Endothelial cell of umbilical vein (primary cell): ENCODE measurements around the gene SERPINA6. TPM values are rescaled to one million over a fixed set of nuclear protein-coding genes. Genes with fewer than 3 reads are reported as not detected.

Experiments used
- BruUV-seq: library from RNA; stranded (reverse); fragments of 400-500 nt; replicated peaks from 2 replicates; lab custom pipeline; 2021; lab: Mats Ljungman, UMichigan
- CTCF ChIA-PET: fragments of 300-600, 350-600 bp; sonication (Branson Sonifier 250); formaldehyde crosslinking; loops from one replicate; lab custom pipeline; 2021; ENCODE audit warnings: antibody characterized with exemption, inconsistent platforms; lab: Charles Lee
- POLR2A ChIA-PET: fragments of 300-600, 350-600 bp; sonication (Branson Sonifier 250); formaldehyde crosslinking; loops from one replicate; lab custom pipeline; 2021; ENCODE audit warnings: antibody characterized with exemption, inconsistent platforms; lab: Charles Lee
- DNase-seq: peaks from one replicate; pipeline ENCODE4 v3.0.0-alpha.2; 2011; ENCODE audit warnings: low read depth, low spot score
- FAIRE-seq: peaks from 2 replicates; lab custom pipeline; 2011; peaks lifted over from hg19 to GRCh38; lab: Jason Lieb, UNC
- H2AFZ ChIP-seq: 2 replicates; pipeline ENCODE4 v1.6.0; 2012; ENCODE audit warnings: low read depth, low read length, control low read depth, inconsistent platforms
- H3K27ac ChIP-seq: 2 replicates; pipeline ENCODE4 v1.5.1; 2011; ENCODE audit warnings: low read depth, mild to moderate bottlenecking, control low read depth, low read length, moderate library complexity; ENCODE audit not compliant: insufficient read depth
- H3K27me3 ChIP-seq, 2 experiments: 2 replicates each; pipeline versions ENCODE4 v1.6.0 to v1.6.1; 2011; ENCODE audit warnings: low read length in 2 of 2, mixed read lengths in 1 of 2; ENCODE audit not compliant: control insufficient read depth in 2 of 2, insufficient read depth in 2 of 2
- H3K36me3 ChIP-seq, 2 experiments: 2 replicates in 1 of 2; 3 replicates in 1 of 2; pipeline ENCODE4 v1.5.1; 2011; ENCODE audit warnings: low read length in 2 of 2, mild to moderate bottlenecking in 1 of 2, moderate library complexity in 1 of 2; ENCODE audit not compliant: control insufficient read depth in 2 of 2, insufficient read depth in 2 of 2; ENCODE audit errors: extremely low read depth in 1 of 2
- H3K4me1 ChIP-seq: 3 replicates; pipeline ENCODE4 v1.5.1; 2011; ENCODE audit warnings: mild to moderate bottlenecking, low read length; ENCODE audit not compliant: control insufficient read depth, insufficient read depth; ENCODE audit errors: extremely low read depth
- H3K4me2 ChIP-seq: 2 replicates; pipeline ENCODE4 v1.6.1; 2011; ENCODE audit warnings: low read length, control low read depth, mixed read lengths; ENCODE audit not compliant: insufficient read depth
- H3K4me3 ChIP-seq, 3 experiments: fragments of 200-600 bp in 1 of 3; sonication (generic), shearing (Covaris generic) in 1 of 3; replicated peaks in 1 of 3; 2 replicates each; pipeline ENCODE4 v1.5.1; 2011 to 2016; ENCODE audit warnings: control low read depth in 3 of 3, low read length in 3 of 3, mild to moderate bottlenecking in 2 of 3, inconsistent platforms in 1 of 3, low read depth in 1 of 3, moderate library complexity in 1 of 3; ENCODE audit not compliant: insufficient read depth in 1 of 3
- H3K79me2 ChIP-seq: 2 replicates; pipeline ENCODE4 v1.6.0; 2012; ENCODE audit warnings: low read length, inconsistent platforms; ENCODE audit not compliant: control insufficient read depth, insufficient read depth
- H3K9ac ChIP-seq: replicated peaks from 2 replicates; pipeline ENCODE3; 2011; ENCODE audit warnings: low read length, control low read depth; ENCODE audit not compliant: insufficient read depth; ENCODE audit errors: extremely low read depth
- H3K9me1 ChIP-seq: replicated peaks from 3 replicates; pipeline ENCODE4 v1.6.0; 2011; ENCODE audit warnings: mild to moderate bottlenecking, low read length; ENCODE audit not compliant: control insufficient read depth, insufficient read depth; ENCODE audit errors: extremely low read depth
- H3K9me3 ChIP-seq: replicated peaks from 2 replicates; pipeline ENCODE4 v1.5.1; 2012; ENCODE audit warnings: low read length, inconsistent platforms; ENCODE audit not compliant: control insufficient read depth, insufficient read depth
- H4K20me1 ChIP-seq: replicated peaks from 2 replicates; pipeline ENCODE3; 2011; ENCODE audit warnings: mild to moderate bottlenecking, low read length; ENCODE audit not compliant: control insufficient read depth, insufficient read depth; ENCODE audit errors: extremely low read depth
- CTCF ChIP-seq, 2 donors: IDR thresholded peaks; 1 replicate in 1 of 2; 2 replicates in 1 of 2; pipeline ENCODE4 v1.5.1; 2011; ENCODE audit warnings: low read length in 2 of 2, mild to moderate bottlenecking in 2 of 2, moderate library complexity in 2 of 2, control low read depth in 1 of 2, inconsistent platforms in 1 of 2, low read depth in 1 of 2; ENCODE audit not compliant: insufficient read depth in 1 of 2; ENCODE audit errors: extremely low read depth in 1 of 2
- FOS ChIP-seq: IDR thresholded peaks from 2 replicates; pipeline ENCODE4 v1.6.1; 2011; ENCODE audit warnings: mild to moderate bottlenecking, low read length, moderate library complexity, borderline replicate concordance; ENCODE audit not compliant: insufficient read depth
- GATA2 ChIP-seq: IDR thresholded peaks from 2 replicates; pipeline ENCODE4 v1.7.0; 2011; ENCODE audit warnings: low read depth, mild to moderate bottlenecking, moderate library complexity, mixed read lengths, low read length; ENCODE audit not compliant: insufficient read length, insufficient read depth
- JUN ChIP-seq: IDR thresholded peaks from 2 replicates; pipeline ENCODE4 v1.6.1; 2011; ENCODE audit warnings: borderline replicate concordance, low read depth; ENCODE audit not compliant: insufficient read length, insufficient read depth
- MAX ChIP-seq: IDR thresholded peaks from 2 replicates; pipeline ENCODE4 v1.6.1; 2011; ENCODE audit not compliant: insufficient read depth, insufficient read length
- POLR2AphosphoS5 ChIP-seq: IDR thresholded peaks from 2 replicates; pipeline ENCODE4 v1.6.1; 2012; ENCODE audit warnings: low read depth, mild to moderate bottlenecking, control low read depth, low read length, moderate library complexity; ENCODE audit not compliant: insufficient read depth
- dilution Hi-C: fragments of 300-500 bp; cut with MboI; formaldehyde crosslinking; loops from one replicate; pipeline ENCODE4 v1.15.0; 2019; ENCODE audit warnings: low sequenced_read_pairs; ENCODE audit not compliant: extremely low pct_ligation_motif_present
- intact Hi-C: fragments of 100-400 bp; cut with micrococcal nuclease; formaldehyde crosslinking; loops from one replicate; pipeline ENCODE4 v1.10.0; 2022
- polyA plus RNA-seq, 4 experiments: library from polyadenylated mRNA; depleted of rRNA in 3 of 4; stranded (reverse) in 3 of 4; unstranded in 1 of 4; fragments of >200 nt; gene quantifications; 2 replicates each; pipeline versions ENCODE4 v1.2.1 to v1.2.3, GENCODE V29; 2011 to 2012; ENCODE audit warnings: missing spikeins in 1 of 4
- total RNA-seq: library from RNA; stranded (reverse); gene quantifications from 2 replicates; pipeline ENCODE4 v1.2.3, GENCODE V29; 2021

The SERPINA6 gene
- total and polyA plus RNA-seq, 2 donors (not counting 3 experiments of a cell fraction or from before 2014, with no cell fraction given): not detected

GRCh38 chr14:94334872-94335271, 11.7 kb upstream of the SERPINA6 start:
- Histone ChIP-seq H3K4me2 (no peak overlapping the region), H3K9me3 (peaks cover 2% of the 10 kb centered on the region), H3K9ac (no peak overlapping the region), H3K4me3 (no peak overlapping the region), H3K4me1 (no peaks in the 10 kb centered on the region), H3K79me2 (no peaks in the 10 kb centered on the region), H3K9me1 (no peaks in the 10 kb centered on the region), H3K27me3 (no peaks in the 10 kb centered on the region), H2AFZ (no peak overlapping the region), H3K36me3 (no peaks in the 10 kb centered on the region), H4K20me1 (no peaks in the 10 kb centered on the region), H3K27ac (no peak overlapping the region)
- DNase-seq: no peak
- BruUV-seq: no TSS peak
- POLR2A ChIA-PET: no interaction called here
- no peak for TF ChIP-seq MAX
- TF ChIP-seq CTCF (IDR thresholded peaks at IDR 0.05; ENCODE audit: extremely low read depth in 1 of 2, insufficient read depth in 1 of 2, low read depth in 1 of 2, low read length in 2 of 2): no peak
- TF ChIP-seq JUN: no peak
- TF ChIP-seq GATA2: no peak
- TF ChIP-seq POLR2AphosphoS5: no peak
- TF ChIP-seq FOS: no peak
- dilution Hi-C loops (no loop called here), intact Hi-C loops (no loop called here)
- CTCF ChIA-PET: no interaction called here
- no peak for FAIRE-seq
